OCI-LY3 (cell line): ENCODE data around the gene KDR.

Source experiments
- H2AFZ ChIP-seq: fragments of 200-600, 300-600 bp; shearing (Covaris generic); 2 replicates; pipeline ENCODE4 v1.6.0; 2014; ENCODE audit warnings: antibody characterized with exemption, low read depth, low read length
- H3K27ac ChIP-seq: fragments of 200-600, 300-600 bp; sonication (generic); 2 replicates; pipeline ENCODE4 v1.5.1; 2014; ENCODE audit warnings: mild to moderate bottlenecking, low read length, moderate library complexity, mixed read lengths
- H3K27me3 ChIP-seq: fragments of 200-600, 300-600 bp; sonication (generic); 2 replicates; pipeline ENCODE4 v1.6.1; 2014; ENCODE audit warnings: low read depth, low read length, mixed read lengths
- H3K36me3 ChIP-seq: fragments of 200-600, 300-600 bp; sonication (generic); replicated peaks from 2 replicates; pipeline ENCODE3; 2014; ENCODE audit warnings: low read depth, low read length, mixed read lengths
- H3K4me1 ChIP-seq: fragments of 300-600, 200-600 bp; sonication (generic); 2 replicates; pipeline ENCODE4 v1.6.1; 2014; ENCODE audit warnings: low read length, mixed read lengths
- H3K4me2 ChIP-seq: fragments of 200-600, 300-600 bp; sonication (generic); 2 replicates; pipeline ENCODE4 v1.6.1; 2014; ENCODE audit warnings: low read length, mixed read lengths
- H3K4me3 ChIP-seq: fragments of 300-600, 200-600 bp; sonication (generic); 2 replicates; pipeline ENCODE4 v1.5.1; 2014; ENCODE audit warnings: antibody characterized with exemption, mild to moderate bottlenecking, low read length, moderate library complexity
- H3K79me2 ChIP-seq: fragments of 300-600, 200-600 bp; shearing (Covaris generic); 2 replicates; pipeline ENCODE4 v1.6.1; 2014; ENCODE audit warnings: mild to moderate bottlenecking, low read length, mixed read lengths
- H3K9ac ChIP-seq: fragments of 300-600, 200-600 bp; shearing (Covaris generic); 2 replicates; pipeline ENCODE4 v1.6.0; 2014; ENCODE audit warnings: mild to moderate bottlenecking, low read length, moderate library complexity
- H3K9me3 ChIP-seq: fragments of 200-600, 300-600 bp; shearing (Covaris generic); 2 replicates; pipeline ENCODE4 v1.6.1; 2014; ENCODE audit warnings: low read length, mixed read lengths; ENCODE audit not compliant: insufficient read depth
- H4K20me1 ChIP-seq: fragments of 200-600, 300-600 bp; sonication (generic); 2 replicates; pipeline ENCODE4 v1.6.1; 2016; ENCODE audit warnings: low read length, mixed read lengths; ENCODE audit not compliant: insufficient read depth
- CTCF ChIP-seq: fragments of 200-600, 300-600 bp; sonication (generic); IDR thresholded peaks from 2 replicates; pipeline ENCODE4 v1.5.1; 2014; ENCODE audit warnings: antibody characterized with exemption, low read length, low read depth
- EZH2phosphoT487 ChIP-seq: fragments of 200-600 bp; shearing (Covaris generic); IDR thresholded peaks from 2 replicates; pipeline ENCODE4 v1.6.1; 2018; ENCODE audit warnings: antibody characterized with exemption, mixed run types, low read depth

The KDR gene

GRCh38 chr4:55124322-55125076 lies 896 bp downstream of the KDR start:
- Histone ChIP-seq H3K27me3 (no peaks in the 10 kb centered on the region), H3K27ac (no peak overlapping the region), H3K79me2 (no peaks in the 10 kb centered on the region), H3K9ac (no peak overlapping the region), H3K4me3 (no peak overlapping the region), H2AFZ (no peak overlapping the region), H4K20me1 (no peaks in the 10 kb centered on the region), H3K36me3 (no peaks in the 10 kb centered on the region), H3K4me2 (no peak overlapping the region), H3K4me1 (no peaks in the 10 kb centered on the region), H3K9me3 (no peaks in the 10 kb centered on the region)
- TF ChIP-seq EZH2phosphoT487 = no peak
- TF ChIP-seq CTCF = no peak

GRCh38 chr4:55123791-55124190 lies 1.6 kb downstream of the KDR start:
- no peak overlapping the region for H3K4me2 ChIP-seq
- no peak overlapping the region for H2AFZ ChIP-seq
- TF ChIP-seq CTCF (no peak), EZH2phosphoT487 (no peak)
- H3K36me3 ChIP-seq = no peaks in the 10 kb centered on the region
- H4K20me1 ChIP-seq = no peaks in the 10 kb centered on the region
- no peaks in the 10 kb centered on the region for H3K4me1 ChIP-seq
- no peaks in the 10 kb centered on the region for H3K79me2 ChIP-seq
- no peak overlapping the region for H3K9ac ChIP-seq
- no peaks in the 10 kb centered on the region for H3K27me3 ChIP-seq
- H3K4me3 ChIP-seq = no peak overlapping the region
- no peaks in the 10 kb centered on the region for H3K9me3 ChIP-seq
- H3K27ac ChIP-seq = no peak overlapping the region

GRCh38 chr4:55122235-55122634 lies 3.2 kb downstream of the KDR start:
- no peaks in the 10 kb centered on the region for H4K20me1 ChIP-seq
- no peak overlapping the region for H3K27ac ChIP-seq
- H2AFZ ChIP-seq = no peak overlapping the region
- no peak overlapping the region for H3K4me3 ChIP-seq
- H3K9ac ChIP-seq = no peak overlapping the region
- no peak overlapping the region for H3K4me2 ChIP-seq
- H3K9me3 ChIP-seq = no peaks in the 10 kb centered on the region
- H3K27me3 ChIP-seq = no peaks in the 10 kb centered on the region
- H3K36me3 ChIP-seq = no peaks in the 10 kb centered on the region
- H3K4me1 ChIP-seq = no peaks in the 10 kb centered on the region
- TF ChIP-seq EZH2phosphoT487 (no peak), CTCF (no peak)
- no peaks in the 10 kb centered on the region for H3K79me2 ChIP-seq

- no peak overlapping the region for H3K9ac ChIP-seq
- no peak for TF ChIP-seq CTCF
- TF ChIP-seq EZH2phosphoT487 = no peak
- no peaks in the 10 kb centered on the region for H3K27me3 ChIP-seq
- no peaks in the 10 kb centered on the region for H3K4me1 ChIP-seq
- no peak overlapping the region for H3K27ac ChIP-seq
- no peaks in the 10 kb centered on the region for H3K36me3 ChIP-seq
- no peaks in the 10 kb centered on the region for H3K79me2 ChIP-seq
- H3K4me2 ChIP-seq = no peak overlapping the region
- H3K4me3 ChIP-seq = no peak overlapping the region
- no peaks in the 10 kb centered on the region for H4K20me1 ChIP-seq
- no peak overlapping the region for H2AFZ ChIP-seq
- H3K9me3 ChIP-seq = no peaks in the 10 kb centered on the region
These were observed 4.1 kb downstream of the KDR start for GRCh38 chr4:55121246-55121645.
